Hepatocyte (in vitro differentiated cells): ENCODE data around the gene RNF25. TPM values are rescaled to one million over a fixed set of nuclear protein-coding genes. Genes with fewer than 3 reads are reported as not detected.

ENCODE experiments used
- DNase-seq: peaks from one replicate; pipeline ENCODE4 v3.0.0-alpha.2; 2016; ENCODE audit warnings: low spot score
- H2AFZ ChIP-seq: fragments of 200-600 bp; sonication (generic); 2 replicates; pipeline ENCODE4 v1.6.0; 2016; ENCODE audit warnings: antibody characterized with exemption, mild to moderate bottlenecking
- H3K27ac ChIP-seq: fragments of 200-600 bp; sonication (generic); 2 replicates; pipeline ENCODE4 v1.5.1; 2016; ENCODE audit warnings: mild to moderate bottlenecking
- H3K27me3 ChIP-seq: fragments of 200-600 bp; sonication (generic); 2 replicates; pipeline ENCODE4 v1.6.1; 2016
- H3K36me3 ChIP-seq: fragments of 200-600 bp; sonication (generic); replicated peaks from 2 replicates; pipeline ENCODE4 v1.5.1; 2016; ENCODE audit warnings: low read depth; ENCODE audit not compliant: insufficient read depth
- H3K4me1 ChIP-seq: fragments of 200-600 bp; sonication (generic); 2 replicates; pipeline ENCODE4 v1.5.1; 2016; ENCODE audit warnings: mild to moderate bottlenecking, moderate library complexity; ENCODE audit not compliant: insufficient read depth
- H3K4me2 ChIP-seq: fragments of 200-600 bp; sonication (generic); 2 replicates; pipeline ENCODE4 v1.6.0; 2016
- H3K4me3 ChIP-seq: fragments of 200-600 bp; sonication (generic); 2 replicates; pipeline ENCODE4 v1.5.1; 2016; ENCODE audit warnings: mild to moderate bottlenecking
- H3K79me2 ChIP-seq: fragments of 200-600 bp; sonication (generic); 2 replicates; pipeline ENCODE4 v1.6.0; 2017; ENCODE audit warnings: mild to moderate bottlenecking
- H3K9me2 ChIP-seq: fragments of 200-600 bp; sonication (generic); replicated peaks from 2 replicates; pipeline ENCODE4 v1.6.0; 2017; ENCODE audit warnings: mild to moderate bottlenecking; ENCODE audit not compliant: insufficient read depth
- H3K9me3 ChIP-seq: fragments of 200-600 bp; sonication (generic); 2 replicates; pipeline ENCODE4 v1.5.1; 2016; ENCODE audit warnings: low read depth, mild to moderate bottlenecking
- H4K20me1 ChIP-seq: fragments of 200-600 bp; sonication (generic); 2 replicates; pipeline ENCODE4 v1.6.0; 2016; ENCODE audit warnings: mild to moderate bottlenecking; ENCODE audit not compliant: insufficient read depth, poor library complexity, severe bottlenecking
- EZH2 ChIP-seq: fragments of 200-600 bp; sonication (generic); IDR thresholded peaks from 2 replicates; pipeline ENCODE4 v1.6.1; 2016; ENCODE audit warnings: antibody characterized with exemption, mild to moderate bottlenecking, borderline replicate concordance
- EZH2phosphoT487 ChIP-seq: fragments of 200-600 bp; sonication (generic); IDR thresholded peaks from one replicate; pipeline ENCODE4 v1.6.1; 2018; ENCODE audit warnings: antibody characterized with exemption, mild to moderate bottlenecking, low read depth, moderate library complexity; ENCODE audit not compliant: unreplicated experiment, severe bottlenecking
- WGBS: methylation state at CpG from one replicate; pipeline ENCODE4 v1.1.6; 2016; ENCODE audit warnings: low lambda C conversion rate; ENCODE audit errors: missing lambda C conversion rate; 5-methylcytosine and 5-hydroxymethylcytosine counted together
- polyA plus RNA-seq: library from polyadenylated mRNA; unstranded; fragments of >200 nt; fragmentation: Nextera tagmentation; extraction: Ambion mirVana; gene quantifications from 2 replicates; pipeline ENCODE4 v1.2.1, GENCODE V29; 2016
- total RNA-seq: library from RNA; depleted of rRNA; stranded (reverse); fragments of >200 nt; gene quantifications from 2 replicates; pipeline ENCODE4 v1.2.3, GENCODE V29; 2014
- TF ChIP-seq, protein P1 (sequence below): fragments of 200-600 bp; sonication (generic); IDR thresholded peaks from 2 replicates; pipeline ENCODE4 v1.5.1; 2016; ENCODE audit warnings: antibody characterized with exemption, mild to moderate bottlenecking; ENCODE audit not compliant: poor library complexity

Gene RNF25
- total and polyA plus RNA-seq, 2 experiments from 2014 or later = 21.0 to 32.4 TPM

DNA sequence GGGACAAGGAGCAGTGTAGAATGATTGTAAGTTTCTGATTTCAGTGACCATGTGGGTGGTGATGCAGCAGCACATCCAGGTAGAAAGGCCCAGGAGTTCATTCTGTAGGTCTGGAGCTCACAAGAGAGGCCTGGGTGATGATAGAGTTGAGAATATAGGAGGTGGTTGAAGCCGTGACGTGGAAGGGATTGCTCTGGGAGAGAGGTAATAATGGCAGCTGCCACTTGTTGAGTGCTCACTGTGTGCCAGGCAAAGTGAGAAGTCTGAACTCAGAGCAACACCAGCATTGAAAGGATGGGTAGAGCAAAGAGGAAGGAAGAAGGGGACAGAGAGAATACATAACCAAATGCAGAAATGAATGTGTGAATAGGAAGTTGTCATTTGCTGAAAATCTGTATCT is 42.1 kb upstream of the RNF25 start:
- Histone ChIP-seq H2AFZ (no peak overlapping the region), H3K9me2 (no peaks in the 10 kb centered on the region), H3K9me3 (no peaks in the 10 kb centered on the region), H3K4me3 (no peak overlapping the region), H3K4me1 (no peaks in the 10 kb centered on the region), H3K4me2 (no peak overlapping the region), H3K27ac (no peak overlapping the region), H3K36me3 (no peaks in the 10 kb centered on the region), H3K79me2 (peaks cover 59% of the 10 kb centered on the region), H4K20me1 (no peaks in the 10 kb centered on the region), H3K27me3 (no peaks in the 10 kb centered on the region)
- DNase-seq = no peak
- 100% methylated on average over 2 of the region's 2 CpGs for WGBS
- TF ChIP-seq, protein P1, sequence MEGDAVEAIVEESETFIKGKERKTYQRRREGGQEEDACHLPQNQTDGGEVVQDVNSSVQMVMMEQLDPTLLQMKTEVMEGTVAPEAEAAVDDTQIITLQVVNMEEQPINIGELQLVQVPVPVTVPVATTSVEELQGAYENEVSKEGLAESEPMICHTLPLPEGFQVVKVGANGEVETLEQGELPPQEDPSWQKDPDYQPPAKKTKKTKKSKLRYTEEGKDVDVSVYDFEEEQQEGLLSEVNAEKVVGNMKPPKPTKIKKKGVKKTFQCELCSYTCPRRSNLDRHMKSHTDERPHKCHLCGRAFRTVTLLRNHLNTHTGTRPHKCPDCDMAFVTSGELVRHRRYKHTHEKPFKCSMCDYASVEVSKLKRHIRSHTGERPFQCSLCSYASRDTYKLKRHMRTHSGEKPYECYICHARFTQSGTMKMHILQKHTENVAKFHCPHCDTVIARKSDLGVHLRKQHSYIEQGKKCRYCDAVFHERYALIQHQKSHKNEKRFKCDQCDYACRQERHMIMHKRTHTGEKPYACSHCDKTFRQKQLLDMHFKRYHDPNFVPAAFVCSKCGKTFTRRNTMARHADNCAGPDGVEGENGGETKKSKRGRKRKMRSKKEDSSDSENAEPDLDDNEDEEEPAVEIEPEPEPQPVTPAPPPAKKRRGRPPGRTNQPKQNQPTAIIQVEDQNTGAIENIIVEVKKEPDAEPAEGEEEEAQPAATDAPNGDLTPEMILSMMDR = no peak
- TF ChIP-seq EZH2 (no peak), EZH2phosphoT487 (no peak)

DNA sequence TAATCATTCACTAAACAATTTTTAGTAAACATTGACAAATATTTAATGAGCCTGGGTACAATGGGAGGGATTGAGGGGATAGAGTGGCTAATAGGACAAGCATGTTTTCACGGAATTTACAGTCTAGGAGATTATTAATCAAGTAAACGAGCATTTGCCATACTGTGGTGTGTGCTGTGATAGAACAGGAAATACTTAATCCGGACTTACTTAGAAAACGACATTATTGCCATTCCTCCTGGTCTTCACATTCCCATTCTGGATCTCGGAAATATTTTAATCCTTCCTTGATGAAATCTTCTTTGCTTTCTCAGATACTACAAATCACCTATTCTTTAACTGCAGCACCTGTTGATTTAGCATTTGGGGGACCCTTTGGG is 39.7 kb upstream of the RNF25 start:
- Histone ChIP-seq H3K4me1 (no peaks in the 10 kb centered on the region), H2AFZ (peak overlapping the region; percentile 56), H3K4me2 (peak overlapping the region; percentile 80), H3K9me2 (no peaks in the 10 kb centered on the region), H3K9me3 (no peaks in the 10 kb centered on the region), H3K27me3 (no peaks in the 10 kb centered on the region), H4K20me1 (no peaks in the 10 kb centered on the region), H3K36me3 (no peaks in the 10 kb centered on the region), H3K79me2 (peaks cover 47% of the 10 kb centered on the region), H3K4me3 (peak overlapping the region; percentile 44), H3K27ac (peak overlapping the region; percentile 74)
- no peak for DNase-seq
- TF ChIP-seq, protein P1 = no peak
- no peak for TF ChIP-seq EZH2
- 5% methylated on average over 5 of the region's 5 CpGs for WGBS

DNA sequence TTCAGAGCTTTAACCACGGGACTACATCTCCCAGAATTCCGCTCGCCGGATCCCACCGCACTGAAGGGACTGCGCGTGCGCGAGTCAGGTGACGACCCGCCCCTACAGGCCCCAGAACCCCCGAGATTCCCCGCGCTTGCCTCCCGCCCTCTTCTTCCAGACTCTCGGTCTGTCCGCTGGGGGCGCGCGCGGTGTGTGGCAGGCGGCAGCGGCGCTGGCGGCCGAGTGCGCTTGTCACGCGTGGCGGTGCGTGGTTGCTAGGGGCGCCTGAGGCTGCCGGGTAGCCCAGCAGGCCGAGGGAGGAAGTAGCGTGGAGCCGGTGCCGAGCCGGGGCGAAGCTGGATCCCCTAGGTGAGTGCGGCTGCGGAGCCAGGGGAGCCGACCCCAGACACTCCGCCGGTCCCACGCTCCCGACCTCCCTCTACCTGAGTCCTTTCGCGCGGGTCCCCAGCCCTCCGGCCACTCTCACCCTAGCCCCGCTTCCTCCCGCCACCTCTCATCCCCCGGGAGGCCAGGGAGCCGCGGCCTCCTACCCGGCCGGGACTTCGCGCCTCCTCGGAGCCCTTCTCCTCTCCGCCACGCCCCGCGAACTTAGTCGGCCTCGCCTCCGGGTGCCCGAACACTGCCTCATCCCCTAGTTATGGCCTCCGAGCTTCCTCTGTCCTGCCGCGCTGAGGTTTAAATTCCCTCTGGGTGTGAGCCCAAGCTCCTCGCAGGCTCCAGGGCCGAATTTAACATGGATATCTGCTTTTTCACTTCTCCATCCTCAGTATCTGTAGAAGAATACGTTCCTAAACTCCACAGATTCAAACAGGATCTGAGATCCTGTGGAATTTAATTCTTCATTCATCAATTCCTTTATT is 39.1 kb upstream of the RNF25 start, which contains the start of gene TTLL4:
Gene TTLL4 (plus strand): TSS at position 149 of the 863 bp plus-strand sequence. CDS start 26,842 bp downstream, outside the sequence.
- Histone ChIP-seq H3K36me3 (no peaks in the 10 kb centered on the region), H3K27ac (peak within 1 kb of the TSS; percentile 74), H4K20me1 (no peaks in the 10 kb centered on the region), H3K79me2 (peaks cover 41% of the 10 kb centered on the region), H3K9me2 (no peaks in the 10 kb centered on the region), H3K27me3 (no peaks in the 10 kb centered on the region), H2AFZ (peak within 1 kb of the TSS; percentile 62), H3K4me3 (peak within 1 kb of the TSS; percentile 44), H3K9me3 (no peaks in the 10 kb centered on the region), H3K4me2 (peak within 1 kb of the TSS; percentile 80), H3K4me1 (no peaks in the 10 kb centered on the region)
- DNase-seq = peak; percentile 99
- TF ChIP-seq EZH2 (no peak), EZH2phosphoT487 (no peak)
- TF ChIP-seq, protein P1 = peak; percentile 95
- 2% methylated on average over 62 of the region's 74 CpGs for WGBS
